Naive thymus-derived CD4-positive, alpha-beta T cell (primary cell): ENCODE measurements around the gene CLIP2. TPM values are rescaled to one million over a fixed set of nuclear protein-coding genes. Genes with fewer than 3 reads are reported as not detected.

Experiments used
- ATAC-seq: fragments of 150-1000 bp; cut with Tn5 transposase; 2 replicates; pipeline ENCODE4 v1.10.0; 2021; ENCODE audit warnings: mild to moderate bottlenecking, moderate library complexity
- CTCF ChIA-PET: fragments of 350-600 bp; sonication (Branson Sonifier 250); formaldehyde crosslinking; loops from one replicate; lab custom pipeline; 2021; ENCODE audit warnings: antibody characterized with exemption; lab: Charles Lee
- POLR2A ChIA-PET: fragments of 350-600 bp; sonication (Branson Sonifier 250); formaldehyde crosslinking; loops from one replicate; lab custom pipeline; 2021; ENCODE audit warnings: antibody characterized with exemption, inconsistent platforms; lab: Charles Lee
- DNase-seq, 9 donors: peaks; one replicate each; pipeline versions ENCODE4 v3.0.0 to v3.0.0-alpha.2; 2020 to 2022; ENCODE audit warnings: mixed read lengths in 1 of 9
- H3K27ac ChIP-seq: one replicate; pipeline ENCODE4 v1.7.0; 2013; ENCODE audit warnings: mild to moderate bottlenecking, low read depth, low read length, moderate library complexity
- H3K27me3 ChIP-seq, 2 donors: one replicate each; pipeline ENCODE4 v1.7.0; 2013; ENCODE audit warnings: low read length in 2 of 2, mild to moderate bottlenecking in 2 of 2, moderate library complexity in 2 of 2; ENCODE audit not compliant: control insufficient read depth in 2 of 2, insufficient read depth in 2 of 2
- H3K36me3 ChIP-seq, 3 experiments: 1 replicate in 2 of 3; 2 replicates in 1 of 3; pipeline ENCODE4 v1.7.0; 2013; ENCODE audit warnings: low read length in 3 of 3, mild to moderate bottlenecking in 3 of 3, moderate library complexity in 1 of 3; ENCODE audit not compliant: insufficient read depth in 3 of 3, control insufficient read depth in 2 of 3
- H3K4me1 ChIP-seq, 2 donors: one replicate each; pipeline ENCODE4 v1.7.0; 2013; ENCODE audit warnings: low read length in 2 of 2, mild to moderate bottlenecking in 2 of 2, moderate library complexity in 1 of 2; ENCODE audit not compliant: control insufficient read depth in 2 of 2, insufficient read depth in 2 of 2
- H3K4me3 ChIP-seq: 2 replicates; pipeline ENCODE4 v1.7.0; 2013; ENCODE audit warnings: mild to moderate bottlenecking, low read length
- H3K9me3 ChIP-seq, 3 experiments: 1 replicate in 2 of 3; 2 replicates in 1 of 3; pipeline ENCODE4 v1.7.0; 2013; ENCODE audit warnings: low read length in 3 of 3; ENCODE audit not compliant: control insufficient read depth in 2 of 3
- H3K27ac Mint-ChIP-seq, 9 donors: one replicate each; pipeline ENCODE4 v1.8.0; 2020 to 2022; ENCODE audit warnings: mixed read lengths in 9 of 9, mild to moderate bottlenecking in 8 of 9, moderate library complexity in 5 of 9, inconsistent platforms in 2 of 9
- H3K27me3 Mint-ChIP-seq, 5 donors: one replicate each; pipeline ENCODE4 v1.8.0; 2021 to 2022; ENCODE audit warnings: mixed read lengths in 5 of 5, mild to moderate bottlenecking in 1 of 5
- H3K36me3 Mint-ChIP-seq, 5 donors: one replicate each; pipeline ENCODE4 v1.8.0; 2020 to 2022; ENCODE audit warnings: mixed read lengths in 5 of 5, mild to moderate bottlenecking in 3 of 5, inconsistent platforms in 1 of 5
- H3K4me1 Mint-ChIP-seq, 7 donors: one replicate each; pipeline ENCODE4 v1.8.0; 2020 to 2022; ENCODE audit warnings: mixed read lengths in 7 of 7, mild to moderate bottlenecking in 3 of 7, inconsistent platforms in 1 of 7
- H3K4me3 Mint-ChIP-seq, 10 donors: one replicate each; pipeline ENCODE4 v1.8.0; 2020 to 2022; ENCODE audit warnings: mild to moderate bottlenecking in 10 of 10, mixed read lengths in 10 of 10, moderate library complexity in 6 of 10, inconsistent platforms in 2 of 10
- H3K9me3 Mint-ChIP-seq, 11 donors: one replicate each; pipeline ENCODE4 v1.8.0; 2020 to 2022; ENCODE audit warnings: mixed read lengths in 11 of 11, mild to moderate bottlenecking in 4 of 11, inconsistent platforms in 1 of 11, moderate library complexity in 1 of 11
- intact Hi-C, 2 donors: fragments of 100-400 bp; cut with micrococcal nuclease; formaldehyde crosslinking; loops; one replicate each; pipeline ENCODE4 v1.15.1; 2023
- polyA plus RNA-seq, 2 donors: library from polyadenylated mRNA; unstranded; fragments of 300-500 nt; fragmentation: Illumina TruSeq; gene quantifications; one replicate each; pipeline ENCODE4 v1.2.3, GENCODE V29; 2021
- total RNA-seq, 6 experiments: library from RNA in 5 of 6; stranded (reverse) in 5 of 6; gene quantifications; 1 replicate in 5 of 6; 2 replicates in 1 of 6; pipeline ENCODE4 v1.2.3 and lab custom pipeline; 2021 to 2026

Gene CLIP2
- total and polyA plus RNA-seq, 7 experiments from 2014 or later = 0.02 to 11.4 (median 2.9) TPM

GRCh38 chr7:74300926-74301325 lies 11.7 kb downstream of the CLIP2 start:
- H3K36me3 ChIP-seq = no peaks in the 10 kb centered on the region
- H3K27ac ChIP-seq = no peak overlapping the region
- peaks cover 0 to 5% (median 0%) of the 10 kb centered on the region in 5 donors for H3K27me3 Mint-ChIP-seq
- H3K9me3 ChIP-seq = no peaks in the 10 kb centered on the region
- H3K4me1 ChIP-seq = no peaks in the 10 kb centered on the region
- intact Hi-C loops = loop anchor here in 1 of 2 donors (10.0 kb wide), 1 partner anchor 54 kb away; no protein-coding TSS in a partner anchor
- CTCF ChIA-PET = no interaction called here
- no peak overlapping the region for H3K27ac Mint-ChIP-seq
- POLR2A ChIA-PET = no interaction called here
- no peaks in the 10 kb centered on the region for H3K9me3 Mint-ChIP-seq
- no peak overlapping the region for H3K4me3 Mint-ChIP-seq
- no peaks in the 10 kb centered on the region for H3K27me3 ChIP-seq
- no peak overlapping the region for H3K4me3 ChIP-seq
- no peaks in the 10 kb centered on the region for H3K36me3 Mint-ChIP-seq
- no peaks in the 10 kb centered on the region for H3K4me1 Mint-ChIP-seq
- ATAC-seq = no peak
- no peak for DNase-seq

GRCh38 chr7:74302745-74303221 lies 13.6 kb downstream of the CLIP2 start:
- ChIA-PET CTCF (no interaction called here), POLR2A (no interaction called here)
- no peak for ATAC-seq
- no peak for DNase-seq
- Mint-ChIP-seq H3K4me1 (peaks cover 6 to 11% (median 8%) of the 10 kb centered on the region in 7 donors), H3K36me3 (no peaks in the 10 kb centered on the region), H3K27ac (no peak overlapping the region), H3K27me3 (peaks cover 8 to 20% (median 12%) of the 10 kb centered on the region in 5 donors), H3K4me3 (no peak overlapping the region), H3K9me3 (no peaks in the 10 kb centered on the region)
- Histone ChIP-seq H3K4me3 (no peak overlapping the region), H3K27me3 (no peaks in the 10 kb centered on the region), H3K4me1 (peaks cover 3 to 13% of the 10 kb centered on the region in 2 donors), H3K36me3 (no peaks in the 10 kb centered on the region), H3K27ac (no peak overlapping the region), H3K9me3 (no peaks in the 10 kb centered on the region)
- intact Hi-C loops = loop anchor here in 1 of 2 donors (10.0 kb wide), 1 partner anchor 52 kb away; no protein-coding TSS in a partner anchor

- H3K27ac ChIP-seq = no peak overlapping the region
- H3K27me3 Mint-ChIP-seq = peaks cover 11 to 24% (median 15%) of the 10 kb centered on the region in 5 donors
- no peaks in the 10 kb centered on the region for H3K36me3 ChIP-seq
- no peaks in the 10 kb centered on the region for H3K27me3 ChIP-seq
- H3K4me3 Mint-ChIP-seq = no peak overlapping the region
- H3K9me3 Mint-ChIP-seq = no peaks in the 10 kb centered on the region
- H3K4me1 ChIP-seq = peaks cover 3 to 13% of the 10 kb centered on the region in 2 donors
- ChIA-PET POLR2A (no interaction called here), CTCF (no interaction called here)
- no peaks in the 10 kb centered on the region for H3K36me3 Mint-ChIP-seq
- H3K4me1 Mint-ChIP-seq = peaks cover 6 to 11% (median 8%) of the 10 kb centered on the region in 7 donors
- intact Hi-C loops = loop anchor here in 1 of 2 donors (10.0 kb wide), 1 partner anchor 50 kb away; no protein-coding TSS in a partner anchor
- DNase-seq = no peak
- no peak overlapping the region for H3K4me3 ChIP-seq
- no peak for ATAC-seq
- H3K27ac Mint-ChIP-seq = no peak overlapping the region
- no peaks in the 10 kb centered on the region for H3K9me3 ChIP-seq
Measured at GRCh38 chr7:74304550-74304949, 15.3 kb downstream of the CLIP2 start.

GRCh38 chr7:74306004-74306729 lies 17.0 kb downstream of the CLIP2 start:
- Mint-ChIP-seq H3K4me3 (peak overlapping the region in 9 of 10 donors; percentile 36 to 77 (median 60)), H3K27ac (peak overlapping the region in 1 of 9 donors; percentile 31), H3K27me3 (peaks cover 11 to 24% (median 15%) of the 10 kb centered on the region in 5 donors), H3K4me1 (peaks cover 6 to 11% (median 8%) of the 10 kb centered on the region in 7 donors), H3K9me3 (peaks cover 0 to 1% (median 0%) of the 10 kb centered on the region in 11 donors), H3K36me3 (peaks cover 0 to under 1% (median 0%) of the 10 kb centered on the region in 5 donors)
- no peak overlapping the region for H3K27ac ChIP-seq
- no peak overlapping the region for H3K4me3 ChIP-seq
- ChIA-PET CTCF (interaction anchor here (1.0 kb wide), 1 partner anchor 100 kb away, joined by 4 read pairs; no protein-coding TSS in a partner anchor), POLR2A (no interaction called here)
- DNase-seq (no peak), ATAC-seq (peak; percentile 44)
- H3K36me3 ChIP-seq = no peaks in the 10 kb centered on the region
- peaks cover 3 to 13% of the 10 kb centered on the region in 2 donors for H3K4me1 ChIP-seq
- no peaks in the 10 kb centered on the region for H3K9me3 ChIP-seq
- no peaks in the 10 kb centered on the region for H3K27me3 ChIP-seq
- intact Hi-C loops = loop anchor here in 1 of 2 donors (10.0 kb wide), 1 partner anchor 49 kb away; no protein-coding TSS in a partner anchor

GRCh38 chr7:74306730-74307469 lies 17.7 kb downstream of the CLIP2 start:
- DNase-seq = no peak
- POLR2A ChIA-PET = no interaction called here
- Histone ChIP-seq H3K9me3 (no peaks in the 10 kb centered on the region), H3K27ac (no peak overlapping the region), H3K4me1 (peaks cover 3 to 13% of the 10 kb centered on the region in 2 donors), H3K27me3 (no peaks in the 10 kb centered on the region), H3K36me3 (no peaks in the 10 kb centered on the region), H3K4me3 (no peak overlapping the region)
- CTCF ChIA-PET = interaction anchor here (1.0 kb wide), 1 partner anchor 100 kb away, joined by 4 read pairs; no protein-coding TSS in a partner anchor
- H3K4me3 Mint-ChIP-seq = peak overlapping the region; percentile 12 to 77 (median 57)
- H3K27ac Mint-ChIP-seq = peak overlapping the region in 1 of 9 donors; percentile 31
- intact Hi-C loops = loop anchor here in 1 of 2 donors (10.0 kb wide), 1 partner anchor 48 kb away; no protein-coding TSS in a partner anchor
- H3K4me1 Mint-ChIP-seq = peaks cover 6 to 12% (median 11%) of the 10 kb centered on the region in 7 donors
- H3K36me3 Mint-ChIP-seq = peaks cover 0 to 3% (median 0%) of the 10 kb centered on the region in 5 donors
- ATAC-seq = no peak
- H3K9me3 Mint-ChIP-seq = peaks cover 0 to 4% (median 0%) of the 10 kb centered on the region in 11 donors
- peaks cover 11 to 30% (median 15%) of the 10 kb centered on the region in 5 donors for H3K27me3 Mint-ChIP-seq
